HG03520 (cell line): ENCODE data around the gene SLC4A8.
"Not testable (repeated sequence)": the region's sequence is repeated elsewhere in the genome, so short reads cannot be mapped to it uniquely, and the experiment has no call there.

Source experiments
- ATAC-seq: cut with Tn5 transposase; IDR thresholded peaks from one replicate; pipeline ENCODE4 v1.9.1; 2021; ENCODE audit warnings: mild to moderate bottlenecking, moderate library complexity; ENCODE audit not compliant: unreplicated experiment

Gene SLC4A8

GRCh38 chr12:51428256-51428655, 3.6 kb downstream of the SLC4A8 start:
- no peak for ATAC-seq

- ATAC-seq, result no peak
These were observed 5.1 kb downstream of the SLC4A8 start for GRCh38 chr12:51429700-51430099.

- ATAC-seq, result no peak
These were observed 5.7 kb downstream of the SLC4A8 start for GRCh38 chr12:51430196-51430895.

- no peak for ATAC-seq
These were observed 8.3 kb downstream of the SLC4A8 start for GRCh38 chr12:51432921-51433320.

GRCh38 chr12:51434305-51434704, 9.7 kb downstream of the SLC4A8 start:
- ATAC-seq, result no peak

GRCh38 chr12:51437431-51437830, 12.8 kb downstream of the SLC4A8 start:
- ATAC-seq, result no peak

GRCh38 chr12:51439330-51439729, 14.7 kb downstream of the SLC4A8 start:
- no peak for ATAC-seq

- no peak for ATAC-seq
These were observed 17.0 kb downstream of the SLC4A8 start for GRCh38 chr12:51441583-51441982.

GRCh38 chr12:51442324-51442723, 17.7 kb downstream of the SLC4A8 start:
- no peak for ATAC-seq

GRCh38 chr12:51443573-51443972, 18.9 kb downstream of the SLC4A8 start:
- ATAC-seq, result no peak

GRCh38 chr12:51448618-51449256, 24.1 kb downstream of the SLC4A8 start:
- no peak for ATAC-seq

- no peak for ATAC-seq
These were observed 25.1 kb downstream of the SLC4A8 start for GRCh38 chr12:51449580-51450246.

GRCh38 chr12:51450333-51450732, 25.7 kb downstream of the SLC4A8 start:
- ATAC-seq, result no peak

- ATAC-seq, result no peak
These were observed 26.2 kb downstream of the SLC4A8 start for GRCh38 chr12:51450806-51451205.

- not testable (repeated sequence) for ATAC-seq
These were observed 29.4 kb downstream of the SLC4A8 start for GRCh38 chr12:51454016-51454415.

- not testable (repeated sequence) for ATAC-seq
These were observed 30.4 kb downstream of the SLC4A8 start for GRCh38 chr12:51455050-51455449.

- no peak for ATAC-seq
These were observed 34.0 kb downstream of the SLC4A8 start for GRCh38 chr12:51458635-51459034.

- no peak for ATAC-seq
These were observed 35.9 kb downstream of the SLC4A8 start for GRCh38 chr12:51460519-51460918.

- no peak for ATAC-seq
These were observed 40.9 kb downstream of the SLC4A8 start for GRCh38 chr12:51465491-51465890.

- ATAC-seq, result no peak
These were observed 45.5 kb downstream of the SLC4A8 start for GRCh38 chr12:51470116-51470515.

- ATAC-seq, result no peak
These were observed 46.7 kb downstream of the SLC4A8 start for GRCh38 chr12:51471111-51471864.
